Body of pancreas (tissue), 4 donors: ENCODE results near the gene SLC24A4. TPM values are rescaled to one million over a fixed set of nuclear protein-coding genes. Genes with fewer than 3 reads are reported as not detected.

Source experiments
- ATAC-seq: fragments of 150-250 bp; one replicate; pipeline ENCODE4 v1.9.1; 2016
- DNase-seq, 4 donors: peaks; one replicate each; pipeline ENCODE4 v3.0.0-alpha.2; 2019
- H3K27ac ChIP-seq, 4 donors: fragments of 200-600 bp; sonication (generic); 1 replicate in 3 of 4; 2 replicates in 1 of 4; pipeline versions ENCODE4 v1.5.1 to v1.6.1; 2016 to 2019; ENCODE audit warnings: mild to moderate bottlenecking in 1 of 4, mixed read lengths in 1 of 4, moderate library complexity in 1 of 4
- H3K27me3 ChIP-seq, 2 donors: fragments of 200-600 bp; sonication (generic); one replicate each; pipeline ENCODE4 v1.6.0; 2016; ENCODE audit warnings: mild to moderate bottlenecking in 1 of 2
- H3K36me3 ChIP-seq, 2 donors: fragments of 200-600 bp; sonication (generic); replicated peaks in 1 of 2; 2 replicates each; pipeline ENCODE4 v1.5.1; 2016; ENCODE audit warnings: low read depth in 2 of 2; ENCODE audit not compliant: insufficient read depth in 1 of 2
- H3K4me1 ChIP-seq: fragments of 200-600 bp; sonication (generic); one replicate; pipeline ENCODE4 v1.6.0; 2016
- H3K4me3 ChIP-seq, 2 donors: fragments of 200-600 bp; sonication (generic); 1 replicate in 1 of 2; 2 replicates in 1 of 2; pipeline ENCODE4 v1.5.1; 2016 to 2019
- H3K9me3 ChIP-seq, 3 donors: fragments of 200-600 bp; sonication (generic); 1 replicate in 2 of 3; 2 replicates in 1 of 3; pipeline ENCODE4 v1.5.1; 2016
- POLR2A ChIP-seq, 3 donors: fragments of 450-650 bp; IDR thresholded peaks; one replicate each; pipeline ENCODE4 v1.6.1; 2016; ENCODE audit warnings: antibody characterized with exemption in 3 of 3, mild to moderate bottlenecking in 2 of 3
- WGBS, 2 donors: methylation state at CpG; one replicate each; pipeline ENCODE4 v1.1.5; 2017; 5-methylcytosine and 5-hydroxymethylcytosine counted together
- intact Hi-C: fragments of 100-400 bp; cut with DNase I; formaldehyde crosslinking; loops from one replicate; pipeline ENCODE4 v1.15.1; 2023
- total RNA-seq, 2 donors: library from RNA; depleted of rRNA; stranded (reverse); fragments of >200 nt; gene quantifications; one replicate each; pipeline ENCODE4 v1.1.0, GENCODE V29; 2016
- TF ChIP-seq, protein P1 (sequence below), 7 experiments: fragments of 450-650 bp in 4 of 7; fragments of 200-600 bp in 3 of 7; sonication (generic) in 3 of 7; IDR thresholded peaks; one replicate each; pipeline ENCODE4 v1.5.1; 2016 to 2019; ENCODE audit warnings: antibody characterized with exemption in 7 of 7

The SLC24A4 gene
- total RNA-seq, 2 donors from 2014 or later: 0.26 TPM; not detected in 1

DNA sequence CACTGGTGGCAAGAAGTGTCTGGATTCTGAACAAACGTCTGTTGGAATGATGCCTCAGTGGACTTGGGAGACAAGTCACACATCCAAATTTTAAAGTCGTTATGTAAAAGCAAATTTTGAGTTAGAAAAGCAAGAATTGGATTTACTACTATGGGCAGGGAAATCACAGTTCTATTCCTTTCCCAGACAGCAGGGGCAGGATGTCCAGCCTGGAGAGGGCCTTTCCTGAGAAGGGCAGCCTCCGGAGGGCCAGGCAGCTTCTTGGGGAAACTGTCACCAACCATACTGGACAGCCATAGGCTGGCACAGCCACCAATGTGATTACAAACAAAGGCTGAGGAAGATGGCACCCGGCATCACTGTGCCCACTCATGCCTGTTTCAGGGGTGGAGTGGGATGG, 11.1 kb downstream of the SLC24A4 start:
- TF ChIP-seq, protein P1, sequence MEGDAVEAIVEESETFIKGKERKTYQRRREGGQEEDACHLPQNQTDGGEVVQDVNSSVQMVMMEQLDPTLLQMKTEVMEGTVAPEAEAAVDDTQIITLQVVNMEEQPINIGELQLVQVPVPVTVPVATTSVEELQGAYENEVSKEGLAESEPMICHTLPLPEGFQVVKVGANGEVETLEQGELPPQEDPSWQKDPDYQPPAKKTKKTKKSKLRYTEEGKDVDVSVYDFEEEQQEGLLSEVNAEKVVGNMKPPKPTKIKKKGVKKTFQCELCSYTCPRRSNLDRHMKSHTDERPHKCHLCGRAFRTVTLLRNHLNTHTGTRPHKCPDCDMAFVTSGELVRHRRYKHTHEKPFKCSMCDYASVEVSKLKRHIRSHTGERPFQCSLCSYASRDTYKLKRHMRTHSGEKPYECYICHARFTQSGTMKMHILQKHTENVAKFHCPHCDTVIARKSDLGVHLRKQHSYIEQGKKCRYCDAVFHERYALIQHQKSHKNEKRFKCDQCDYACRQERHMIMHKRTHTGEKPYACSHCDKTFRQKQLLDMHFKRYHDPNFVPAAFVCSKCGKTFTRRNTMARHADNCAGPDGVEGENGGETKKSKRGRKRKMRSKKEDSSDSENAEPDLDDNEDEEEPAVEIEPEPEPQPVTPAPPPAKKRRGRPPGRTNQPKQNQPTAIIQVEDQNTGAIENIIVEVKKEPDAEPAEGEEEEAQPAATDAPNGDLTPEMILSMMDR (IDR thresholded peaks at IDR 0.05): no peak
- no peak for TF ChIP-seq POLR2A (IDR thresholded peaks at IDR 0.05)
- Histone ChIP-seq H3K36me3 (no peaks in the 10 kb centered on the region), H3K27me3 (no peaks in the 10 kb centered on the region), H3K27ac (no peak overlapping the region), H3K9me3 (no peaks in the 10 kb centered on the region), H3K4me1 (no peaks in the 10 kb centered on the region), H3K4me3 (no peak overlapping the region)
- 49 to 66% methylated on average over 3 to 4 of the region's 4 CpGs for WGBS, 2 donors
- intact Hi-C loops: no loop called here
- DNase-seq: no peak
- ATAC-seq: no peak

DNA sequence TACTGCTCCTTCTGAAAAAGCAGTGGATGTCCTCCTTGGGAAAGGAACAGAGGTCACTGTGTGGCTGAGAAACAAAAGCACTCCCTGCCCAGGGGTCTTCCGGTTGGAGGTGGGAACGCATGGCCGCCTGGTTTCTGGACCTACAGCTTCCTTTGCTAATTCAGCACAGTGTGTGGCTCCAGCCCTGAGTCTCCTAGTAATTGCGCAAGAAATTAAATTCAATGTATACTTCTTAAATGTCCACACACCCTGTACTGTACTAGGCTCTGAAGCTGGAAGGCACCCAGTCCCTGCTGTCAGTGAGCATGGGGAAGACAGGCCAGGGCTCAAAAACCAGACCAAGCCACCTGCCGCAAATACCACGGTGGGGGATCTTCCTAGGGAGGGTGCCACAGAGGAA, 13.4 kb downstream of the SLC24A4 start:
- WGBS, 2 donors: 75 to 86% methylated on average over 6 of the region's 6 CpGs
- Histone ChIP-seq H3K4me3 (no peak overlapping the region), H3K27ac (no peak overlapping the region), H3K27me3 (no peaks in the 10 kb centered on the region), H3K36me3 (no peaks in the 10 kb centered on the region), H3K4me1 (no peaks in the 10 kb centered on the region), H3K9me3 (no peaks in the 10 kb centered on the region)
- intact Hi-C loops: no loop called here
- DNase-seq (no peak), ATAC-seq (no peak)
- TF ChIP-seq, protein P1 (IDR thresholded peaks at IDR 0.05): no peak
- no peak for TF ChIP-seq POLR2A (IDR thresholded peaks at IDR 0.05)

GRCh38 chr14:92339426-92339825, 16.5 kb downstream of the SLC24A4 start:
- ATAC-seq (no peak), DNase-seq (no peak)
- Histone ChIP-seq H3K27ac (no peak overlapping the region), H3K4me1 (no peaks in the 10 kb centered on the region), H3K36me3 (no peaks in the 10 kb centered on the region), H3K27me3 (no peaks in the 10 kb centered on the region), H3K4me3 (no peak overlapping the region), H3K9me3 (no peaks in the 10 kb centered on the region)
- no peak for TF ChIP-seq POLR2A (IDR thresholded peaks at IDR 0.05)
- TF ChIP-seq, protein P1 (IDR thresholded peaks at IDR 0.05): no peak
- intact Hi-C loops: no loop called here
- 71 to 72% methylated on average over 12 of the region's 12 CpGs for WGBS, 2 donors

GRCh38 chr14:92340071-92340470, 17.1 kb downstream of the SLC24A4 start:
- WGBS, 2 donors: 48 to 55% methylated on average over 5 of the region's 5 CpGs
- Histone ChIP-seq H3K27me3 (no peaks in the 10 kb centered on the region), H3K27ac (no peak overlapping the region), H3K4me1 (no peaks in the 10 kb centered on the region), H3K4me3 (no peak overlapping the region), H3K9me3 (no peaks in the 10 kb centered on the region), H3K36me3 (no peaks in the 10 kb centered on the region)
- TF ChIP-seq, protein P1 (IDR thresholded peaks at IDR 0.05): no peak
- TF ChIP-seq POLR2A (IDR thresholded peaks at IDR 0.05): no peak
- DNase-seq (no peak), ATAC-seq (no peak)
- intact Hi-C loops: no loop called here

GRCh38 chr14:92340931-92341330, 18.0 kb downstream of the SLC24A4 start:
- H3K4me1 ChIP-seq: no peaks in the 10 kb centered on the region
- intact Hi-C loops: no loop called here
- DNase-seq (no peak), ATAC-seq (no peak)
- H3K9me3 ChIP-seq: no peaks in the 10 kb centered on the region
- H3K27ac ChIP-seq: no peak overlapping the region
- no peak overlapping the region for H3K4me3 ChIP-seq
- 73 to 86% methylated on average over 6 to 7 of the region's 7 CpGs for WGBS, 2 donors
- H3K27me3 ChIP-seq: no peaks in the 10 kb centered on the region
- H3K36me3 ChIP-seq: no peaks in the 10 kb centered on the region
- TF ChIP-seq, protein P1 (IDR thresholded peaks at IDR 0.05): no peak
- TF ChIP-seq POLR2A (IDR thresholded peaks at IDR 0.05): no peak
